WERI-Rb-1 (cell line): Measurements from ENCODE around the gene ZNF202.

ENCODE experiments used
- DNase-seq: peaks from one replicate; pipeline ENCODE4 v3.0.0-alpha.2; 2020
- H3K27ac ChIP-seq: fragments of 250-450 bp; sonication (Bioruptor Pico); 2 replicates; pipeline ENCODE4 v1.5.1; 2020; ENCODE audit warnings: mild to moderate bottlenecking, moderate library complexity
- H3K27me3 ChIP-seq: fragments of 250-450 bp; sonication (Bioruptor Pico); 2 replicates; pipeline ENCODE4 v1.5.1; 2021; ENCODE audit warnings: mild to moderate bottlenecking, low read depth, moderate library complexity; ENCODE audit not compliant: insufficient read depth, severe bottlenecking
- H3K36me3 ChIP-seq: fragments of 250-450 bp; sonication (Bioruptor Pico); 2 replicates; pipeline ENCODE4 v1.5.1; 2020; ENCODE audit warnings: mild to moderate bottlenecking, moderate library complexity
- H3K4me3 ChIP-seq: 2 replicates; pipeline ENCODE4 v1.5.1; 2011; ENCODE audit warnings: low read depth, mild to moderate bottlenecking, control low read depth, low read length
- H3K9me3 ChIP-seq: fragments of 250-450 bp; sonication (Bioruptor Pico); 2 replicates; pipeline ENCODE4 v1.5.1; 2021; ENCODE audit warnings: mild to moderate bottlenecking, moderate library complexity; ENCODE audit not compliant: severe bottlenecking
- CTCF ChIP-seq: IDR thresholded peaks from 2 replicates; pipeline ENCODE4 v1.5.1; 2011; ENCODE audit warnings: low read depth, mild to moderate bottlenecking, control low read depth, inconsistent platforms, low read length

Gene ZNF202

GRCh38 chr11:123760894-123761293, 19.4 kb upstream of the ZNF202 start:
- TF ChIP-seq CTCF, result no peak
- Histone ChIP-seq H3K4me3 (no peak overlapping the region), H3K36me3 (no peaks in the 10 kb centered on the region), H3K27me3 (no peaks in the 10 kb centered on the region), H3K9me3 (no peaks in the 10 kb centered on the region), H3K27ac (no peak overlapping the region)
- DNase-seq, result no peak

- no peaks in the 10 kb centered on the region for H3K27me3 ChIP-seq
- no peak overlapping the region for H3K4me3 ChIP-seq
- no peaks in the 10 kb centered on the region for H3K9me3 ChIP-seq
- no peak for DNase-seq
- no peak overlapping the region for H3K27ac ChIP-seq
- no peak for TF ChIP-seq CTCF
- H3K36me3 ChIP-seq, result no peaks in the 10 kb centered on the region
Observed at GRCh38 chr11:123757976-123758375, 16.5 kb upstream of the ZNF202 start.

GRCh38 chr11:123755813-123756212, 14.4 kb upstream of the ZNF202 start:
- DNase-seq, result no peak
- no peak for TF ChIP-seq CTCF
- no peaks in the 10 kb centered on the region for H3K27me3 ChIP-seq
- H3K9me3 ChIP-seq, result no peaks in the 10 kb centered on the region
- H3K27ac ChIP-seq, result no peak overlapping the region
- H3K36me3 ChIP-seq, result no peaks in the 10 kb centered on the region
- no peak overlapping the region for H3K4me3 ChIP-seq

DNA sequence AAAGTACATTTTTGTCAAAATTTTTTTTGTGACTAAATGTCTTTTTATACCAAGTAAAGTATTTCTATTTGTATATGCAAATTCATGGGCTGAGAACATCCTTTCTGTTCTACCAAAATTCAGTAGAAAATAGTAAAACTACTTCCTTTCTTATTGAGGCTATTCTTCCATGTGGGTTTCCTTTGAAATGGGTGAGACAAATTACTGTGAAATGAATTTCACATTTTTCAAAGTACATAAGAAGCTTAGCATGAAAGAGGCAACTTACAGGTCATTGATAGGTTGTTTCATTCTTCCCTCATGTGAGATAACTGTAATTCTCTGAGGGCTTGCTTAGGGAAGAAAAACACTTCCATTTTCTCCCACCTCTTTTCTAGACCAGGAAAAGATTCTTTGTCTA, 13.9 kb upstream of the ZNF202 start:
- TF ChIP-seq CTCF, result no peak
- H3K4me3 ChIP-seq, result no peak overlapping the region

DNA sequence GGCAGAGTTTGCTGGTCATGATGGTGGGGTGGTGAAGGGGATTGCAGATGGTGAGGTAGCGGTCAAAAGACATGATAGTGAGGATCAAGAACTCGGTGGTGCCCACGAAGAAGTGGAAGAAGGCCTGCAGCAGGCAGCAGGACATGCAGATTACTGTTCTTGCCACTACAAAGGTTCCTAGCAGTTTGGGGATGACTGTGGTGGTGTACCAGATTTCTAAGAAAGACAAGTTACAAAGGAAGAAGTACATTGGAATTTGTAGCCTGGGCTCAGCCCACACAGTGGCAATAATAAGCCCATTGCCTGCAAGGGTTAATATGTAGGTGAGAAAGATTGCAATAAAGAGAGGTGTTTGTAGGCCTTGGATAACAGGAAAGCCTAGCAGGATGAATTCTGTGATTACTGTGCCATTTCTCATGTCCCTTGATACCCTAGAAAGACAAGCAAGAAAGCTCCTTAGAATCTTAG, 12.7 kb upstream of the ZNF202 start, which contains the start of gene OR6X1:
TSS of gene OR6X1 (minus strand) at position 418 of the 468 bp plus-strand sequence. CDS start at position 418, 0 bp downstream.
- H3K9me3 ChIP-seq, result no peaks in the 10 kb centered on the region
- no peak for TF ChIP-seq CTCF
- no peak within 1 kb of the TSS for H3K4me3 ChIP-seq
- no peaks in the 10 kb centered on the region for H3K27me3 ChIP-seq
- no peaks in the 10 kb centered on the region for H3K36me3 ChIP-seq
- no peak for DNase-seq
- H3K27ac ChIP-seq, result no peak within 1 kb of the TSS

More for the DNA sequence above, 13.9 kb upstream of the ZNF202 start:
- Histone ChIP-seq H3K9me3 (no peaks in the 10 kb centered on the region), H3K27ac (no peak overlapping the region), H3K36me3 (no peaks in the 10 kb centered on the region), H3K27me3 (no peaks in the 10 kb centered on the region)
- DNase-seq, result no peak

DNA sequence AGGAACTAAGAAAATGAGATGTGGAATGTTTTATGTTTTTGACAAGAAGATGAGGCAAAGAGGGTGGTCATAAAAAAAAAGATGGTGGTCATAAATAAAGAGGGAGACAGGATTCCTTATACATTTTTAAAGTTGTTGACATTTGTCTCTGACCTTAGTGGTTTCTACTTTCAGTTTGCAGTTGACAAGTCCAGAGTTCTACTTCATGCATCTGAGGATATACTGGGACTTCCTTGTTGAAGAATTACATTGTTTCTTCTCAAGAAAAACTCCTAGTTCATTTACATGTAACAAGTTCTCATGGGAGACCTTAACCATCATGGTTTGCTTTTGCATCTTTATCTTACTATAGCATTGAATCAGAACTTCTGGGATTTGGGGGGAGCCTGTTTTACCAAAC, 11.7 kb upstream of the ZNF202 start:
- H3K36me3 ChIP-seq, result no peaks in the 10 kb centered on the region
- H3K27ac ChIP-seq, result no peak overlapping the region
- DNase-seq, result no peak
- H3K9me3 ChIP-seq, result peaks cover 4% of the 10 kb centered on the region
- TF ChIP-seq CTCF, result no peak
- H3K4me3 ChIP-seq, result no peak overlapping the region
- no peaks in the 10 kb centered on the region for H3K27me3 ChIP-seq
